HG03575 (cell line): ENCODE measurements around the gene METTL5.

Experiments
- ATAC-seq: cut with Tn5 transposase; IDR thresholded peaks from one replicate; pipeline ENCODE4 v1.9.1; 2021; ENCODE audit not compliant: unreplicated experiment, insufficient number of reproducible peaks, low FRiP score; ENCODE audit errors: extremely low read depth

The METTL5 gene

GRCh38 chr2:169797601-169798000 is 27.1 kb downstream of the METTL5 start:
- no peak for ATAC-seq

GRCh38 chr2:169796441-169796840 is 28.3 kb downstream of the METTL5 start:
- no peak for ATAC-seq

GRCh38 chr2:169795181-169795580 is 29.5 kb downstream of the METTL5 start:
- ATAC-seq: no peak

- ATAC-seq: no peak
Measured at GRCh38 chr2:169790581-169790980, 34.1 kb downstream of the METTL5 start.

GRCh38 chr2:169782513-169782912 is 42.2 kb downstream of the METTL5 start:
- ATAC-seq: no peak

- ATAC-seq: no peak
Measured at GRCh38 chr2:169781249-169782013, 43.3 kb downstream of the METTL5 start.

GRCh38 chr2:169778446-169778845 is 46.3 kb downstream of the METTL5 start:
- no peak for ATAC-seq

- ATAC-seq: no peak
Measured at GRCh38 chr2:169776252-169776761, 48.4 kb downstream of the METTL5 start.

- ATAC-seq: no peak
Measured at GRCh38 chr2:169775765-169776164, 48.9 kb downstream of the METTL5 start.

- ATAC-seq: no peak
Measured at GRCh38 chr2:169775354-169775753, 49.4 kb downstream of the METTL5 start.

- ATAC-seq: no peak
Measured at GRCh38 chr2:169772651-169773050, 52.1 kb downstream of the METTL5 start.

- ATAC-seq: no peak
Measured at GRCh38 chr2:169771612-169772011, 53.1 kb downstream of the METTL5 start.

GRCh38 chr2:169771021-169771420 is 53.7 kb downstream of the METTL5 start:
- no peak for ATAC-seq

GRCh38 chr2:169768262-169768995 is 56.3 kb downstream of the METTL5 start:
- no peak for ATAC-seq

- no peak for ATAC-seq
Measured at GRCh38 chr2:169767243-169767888, 57.3 kb downstream of the METTL5 start.

GRCh38 chr2:169765523-169765922 is 59.2 kb downstream of the METTL5 start:
- ATAC-seq: no peak

GRCh38 chr2:169761970-169762292 is 62.8 kb downstream of the METTL5 start:
- no peak for ATAC-seq
